Esophagus muscularis mucosa (tissue), 4 donors: ENCODE data around the gene RABEP1.

Source experiments
- CTCF ChIP-seq, 3 experiments: fragments of 200-600 bp in 2 of 3; fragments of 450-650 bp in 1 of 3; sonication (generic) in 2 of 3; IDR thresholded peaks; one replicate each; pipeline ENCODE4 v1.5.1; 2017 to 2019; ENCODE audit warnings: antibody characterized with exemption in 3 of 3, mild to moderate bottlenecking in 2 of 3, moderate library complexity in 1 of 3
- EP300 ChIP-seq: sonication (generic); formaldehyde crosslinking; IDR thresholded peaks from one replicate; pipeline ENCODE4 v1.6.1; 2017; ENCODE audit warnings: antibody characterized with exemption
- POLR2A ChIP-seq: fragments of 450-650 bp; IDR thresholded peaks from one replicate; pipeline ENCODE4 v1.6.1; 2017; ENCODE audit warnings: antibody characterized with exemption, moderate library complexity, mild to moderate bottlenecking, low read depth
- POLR2AphosphoS5 ChIP-seq, 2 donors: sonication (generic); formaldehyde crosslinking; IDR thresholded peaks; one replicate each; pipeline ENCODE4 v1.6.1; 2017; ENCODE audit warnings: antibody characterized with exemption in 2 of 2

- TF ChIP-seq CTCF (IDR thresholded peaks at IDR 0.05) (no peak), POLR2AphosphoS5 (IDR thresholded peaks at IDR 0.05) (no peak), POLR2A (no peak), EP300 (no peak)
These were observed 109.6 kb downstream of the RABEP1 start for GRCh38 chr17:5391678-5392077.
